ENCODE measurements around the gene ARID5B.

ARID5B gene

GRCh38 chr10:62109587-62110293, 208.2 kb downstream of the ARID5B start:
- DNase-seq = no peak

GRCh38 chr10:62112300-62112699, 210.8 kb downstream of the ARID5B start:
- no peak for DNase-seq

GRCh38 chr10:62112963-62113362, 211.5 kb downstream of the ARID5B start:
- DNase-seq = no peak

GRCh38 chr10:62113680-62114079, 212.2 kb downstream of the ARID5B start:
- no peak for DNase-seq

GRCh38 chr10:62115321-62115720, 213.8 kb downstream of the ARID5B start:
- DNase-seq = no peak

GRCh38 chr10:62115842-62116241, 214.3 kb downstream of the ARID5B start:
- DNase-seq = no peak

GRCh38 chr10:62116896-62117295, 215.4 kb downstream of the ARID5B start:
- no peak for DNase-seq

- no peak for DNase-seq
Measured at GRCh38 chr10:62121187-62121530, 219.7 kb downstream of the ARID5B start.

- no peak for DNase-seq
Measured at GRCh38 chr10:62127975-62128374, 226.5 kb downstream of the ARID5B start.

- no peak for DNase-seq
Measured at GRCh38 chr10:62130948-62131347, 229.4 kb downstream of the ARID5B start.

- no peak for DNase-seq
Measured at GRCh38 chr10:62131724-62132123, 230.2 kb downstream of the ARID5B start.

GRCh38 chr10:62133618-62134017, 232.1 kb downstream of the ARID5B start:
- no peak for DNase-seq

- no peak for DNase-seq
Measured at GRCh38 chr10:62136931-62137330, 235.4 kb downstream of the ARID5B start.
